ENCODE data around the gene DHX9. TPM values are rescaled to one million over a fixed set of nuclear protein-coding genes. Genes with fewer than 3 reads are reported as not detected.

DHX9 gene
- total and polyA plus RNA-seq, 9 of the 15 experiments (the other 6 are each of a cell fraction or from before 2014, with no cell fraction given), result 100 to 409 (median 294) TPM

DNA sequence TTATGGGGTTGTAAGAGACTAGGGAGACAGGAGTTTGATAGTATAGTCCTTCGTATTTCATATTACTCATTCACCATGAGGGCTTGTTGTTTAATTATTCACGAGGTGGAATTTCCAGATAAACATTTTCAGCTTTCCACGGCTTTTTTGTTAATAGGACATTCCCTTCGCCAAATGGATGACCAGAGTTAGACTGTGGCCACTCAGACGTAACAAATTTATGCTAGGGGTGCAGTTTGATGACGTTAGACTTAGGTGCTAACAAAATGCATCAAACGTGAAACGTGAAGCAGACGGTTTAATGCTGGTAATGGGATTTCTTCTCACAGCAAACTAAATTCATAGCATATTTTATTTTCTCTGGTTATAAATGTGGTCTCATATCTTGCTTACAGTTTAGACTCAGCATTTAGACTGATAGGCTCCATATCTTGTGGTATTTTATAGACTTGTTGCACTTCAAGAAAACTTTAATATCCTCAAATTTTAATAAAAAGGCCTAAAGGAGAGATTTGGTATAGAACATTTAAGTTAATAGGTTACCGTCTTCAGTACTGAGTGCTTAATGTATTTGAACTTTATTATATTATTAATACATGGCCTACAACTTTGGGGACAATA, 2.3 kb downstream of the DHX9 start (continued):
- TF ChIP-seq, protein P1, sequence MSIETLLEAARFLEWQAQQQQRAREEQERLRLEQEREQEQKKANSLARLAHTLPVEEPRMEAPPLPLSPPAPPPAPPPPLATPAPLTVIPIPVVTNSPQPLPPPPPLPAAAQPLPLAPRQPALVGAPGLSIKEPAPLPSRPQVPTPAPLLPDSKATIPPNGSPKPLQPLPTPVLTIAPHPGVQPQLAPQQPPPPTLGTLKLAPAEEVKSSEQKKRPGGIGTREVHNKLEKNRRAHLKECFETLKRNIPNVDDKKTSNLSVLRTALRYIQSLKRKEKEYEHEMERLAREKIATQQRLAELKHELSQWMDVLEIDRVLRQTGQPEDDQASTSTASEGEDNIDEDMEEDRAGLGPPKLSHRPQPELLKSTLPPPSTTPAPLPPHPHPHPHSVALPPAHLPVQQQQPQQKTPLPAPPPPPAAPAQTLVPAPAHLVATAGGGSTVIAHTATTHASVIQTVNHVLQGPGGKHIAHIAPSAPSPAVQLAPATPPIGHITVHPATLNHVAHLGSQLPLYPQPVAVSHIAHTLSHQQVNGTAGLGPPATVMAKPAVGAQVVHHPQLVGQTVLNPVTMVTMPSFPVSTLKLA (conservative IDR thresholded peaks at IDR 0.05), result no peak
- TF ChIP-seq DACH1 (IDR thresholded peaks at IDR 0.05; ENCODE audit: partially characterized antibody) (no peak), SOX6 (IDR thresholded peaks at IDR 0.05) (no peak), ZNF324 (CRISPR knock-in tag; IDR thresholded peaks at IDR 0.05) (no peak), CREM (IDR thresholded peaks at IDR 0.05; ENCODE audit: low read depth) (peak; percentile 96), ZNF561 (CRISPR knock-in tag; conservative IDR thresholded peaks at IDR 0.05) (no peak), L3MBTL2 (IDR thresholded peaks at IDR 0.05) (0 out of 2 replicates have a peak, but pooled peaks have one; percentile 30), CREB1 (IDR thresholded peaks at IDR 0.05) (peak; percentile 90), CREB1 (CRISPR knock-in tag; IDR thresholded peaks at IDR 0.05) (peak; percentile 81), MTA1 (IDR thresholded peaks at IDR 0.05; ENCODE audit: borderline replicate concordance) (peak; percentile 90), SIN3A (IDR thresholded peaks at IDR 0.05; ENCODE audit: borderline replicate concordance in 2 of 2, control insufficient read depth in 1 of 2, low read depth in 2 of 2, low read length in 2 of 2) (0 out of 4 replicates have a peak, but pooled peaks of 1 of the 2 experiments have one; percentile 56), BRD9 (IDR thresholded peaks at IDR 0.05; ENCODE audit: low read depth, partially characterized antibody) (no peak), ZKSCAN8 (CRISPR knock-in tag; IDR thresholded peaks at IDR 0.05) (no peak), JUND (IDR thresholded peaks at IDR 0.05; ENCODE audit: borderline replicate concordance, low read depth, low read length) (no peak), JUND (tag; IDR thresholded peaks at IDR 0.05; ENCODE audit: borderline replicate concordance, low read depth, low read length) (0 out of 3 replicates have a peak, but pooled peaks have one; percentile 23), RCOR1 (IDR thresholded peaks at IDR 0.05; ENCODE audit: borderline replicate concordance in 1 of 2, low read depth in 2 of 2, low read length in 2 of 2) (no peak), FUS (optimal IDR thresholded peaks at IDR 0.05; ENCODE audit: low read depth, low read length) (peak; percentile 4), ETV6 (IDR thresholded peaks at IDR 0.05; ENCODE audit: borderline replicate concordance in 1 of 2, low read depth in 2 of 2, low read length in 1 of 2) (no peak), ETV6 (CRISPR knock-in tag; IDR thresholded peaks at IDR 0.05; ENCODE audit: borderline replicate concordance) (no peak), ZNF696 (CRISPR knock-in tag; conservative IDR thresholded peaks at IDR 0.05) (no peak), DIDO1 (tag; IDR thresholded peaks at IDR 0.05; ENCODE audit: low read depth) (no peak), MAFG (tag; conservative IDR thresholded peaks at IDR 0.05) (0 out of 2 replicates have a peak, but pooled peaks have one; percentile 13)
- TF ChIP-seq, protein P2, sequence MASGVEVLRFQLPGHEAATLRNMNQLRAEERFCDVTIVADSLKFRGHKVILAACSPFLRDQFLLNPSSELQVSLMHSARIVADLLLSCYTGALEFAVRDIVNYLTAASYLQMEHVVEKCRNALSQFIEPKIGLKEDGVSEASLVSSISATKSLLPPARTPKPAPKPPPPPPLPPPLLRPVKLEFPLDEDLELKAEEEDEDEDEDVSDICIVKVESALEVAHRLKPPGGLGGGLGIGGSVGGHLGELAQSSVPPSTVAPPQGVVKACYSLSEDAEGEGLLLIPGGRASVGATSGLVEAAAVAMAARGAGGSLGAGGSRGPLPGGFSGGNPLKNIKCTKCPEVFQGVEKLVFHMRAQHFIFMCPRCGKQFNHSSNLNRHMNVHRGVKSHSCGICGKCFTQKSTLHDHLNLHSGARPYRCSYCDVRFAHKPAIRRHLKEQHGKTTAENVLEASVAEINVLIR (CRISPR knock-in tag; IDR thresholded peaks at IDR 0.05), result 0 out of 2 replicates have a peak, but pooled peaks have one; percentile 60
- TF ChIP-seq, protein P3, sequence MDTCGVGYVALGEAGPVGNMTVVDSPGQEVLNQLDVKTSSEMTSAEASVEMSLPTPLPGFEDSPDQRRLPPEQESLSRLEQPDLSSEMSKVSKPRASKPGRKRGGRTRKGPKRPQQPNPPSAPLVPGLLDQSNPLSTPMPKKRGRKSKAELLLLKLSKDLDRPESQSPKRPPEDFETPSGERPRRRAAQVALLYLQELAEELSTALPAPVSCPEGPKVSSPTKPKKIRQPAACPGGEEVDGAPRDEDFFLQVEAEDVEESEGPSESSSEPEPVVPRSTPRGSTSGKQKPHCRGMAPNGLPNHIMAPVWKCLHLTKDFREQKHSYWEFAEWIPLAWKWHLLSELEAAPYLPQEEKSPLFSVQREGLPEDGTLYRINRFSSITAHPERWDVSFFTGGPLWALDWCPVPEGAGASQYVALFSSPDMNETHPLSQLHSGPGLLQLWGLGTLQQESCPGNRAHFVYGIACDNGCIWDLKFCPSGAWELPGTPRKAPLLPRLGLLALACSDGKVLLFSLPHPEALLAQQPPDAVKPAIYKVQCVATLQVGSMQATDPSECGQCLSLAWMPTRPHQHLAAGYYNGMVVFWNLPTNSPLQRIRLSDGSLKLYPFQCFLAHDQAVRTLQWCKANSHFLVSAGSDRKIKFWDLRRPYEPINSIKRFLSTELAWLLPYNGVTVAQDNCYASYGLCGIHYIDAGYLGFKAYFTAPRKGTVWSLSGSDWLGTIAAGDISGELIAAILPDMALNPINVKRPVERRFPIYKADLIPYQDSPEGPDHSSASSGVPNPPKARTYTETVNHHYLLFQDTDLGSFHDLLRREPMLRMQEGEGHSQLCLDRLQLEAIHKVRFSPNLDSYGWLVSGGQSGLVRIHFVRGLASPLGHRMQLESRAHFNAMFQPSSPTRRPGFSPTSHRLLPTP (IDR thresholded peaks at IDR 0.05; ENCODE audit: borderline replicate concordance, extremely low read depth, insufficient read length), result no peak

Measured in K562 (cell line).